HG03432 (cell line): ENCODE measurements around the gene STAB2.

Experiments used
- ATAC-seq: cut with Tn5 transposase; IDR thresholded peaks from one replicate; pipeline ENCODE4 v1.9.1; 2021; ENCODE audit warnings: mild to moderate bottlenecking, moderate library complexity; ENCODE audit not compliant: unreplicated experiment

STAB2 gene

GRCh38 chr12:103586791-103587370 is at the start of gene STAB2:
TSS of gene STAB2 (plus strand) at chr12:103587273. CDS start at chr12:103587477, 204 bp downstream.
- no peak for ATAC-seq

GRCh38 chr12:103538397-103538796 is 48.7 kb upstream of the STAB2 start:
- ATAC-seq = no peak

GRCh38 chr12:103540319-103540718 is 46.8 kb upstream of the STAB2 start:
- ATAC-seq = no peak

- no peak for ATAC-seq
Observed at GRCh38 chr12:103542078-103542477, 45.0 kb upstream of the STAB2 start.

- no peak for ATAC-seq
Observed at GRCh38 chr12:103546959-103547358, 40.1 kb upstream of the STAB2 start.

GRCh38 chr12:103547376-103547775 is 39.7 kb upstream of the STAB2 start:
- no peak for ATAC-seq

- ATAC-seq = no peak
Observed at GRCh38 chr12:103547929-103548328, 39.1 kb upstream of the STAB2 start.

- peak; percentile 62 for ATAC-seq
Observed at GRCh38 chr12:103548622-103549601, 38.2 kb upstream of the STAB2 start.

GRCh38 chr12:103556890-103557627 is 30.0 kb upstream of the STAB2 start:
- no peak for ATAC-seq

- ATAC-seq = no peak
Observed at GRCh38 chr12:103557628-103558010, 29.5 kb upstream of the STAB2 start.

GRCh38 chr12:103558879-103559278 is 28.2 kb upstream of the STAB2 start:
- no peak for ATAC-seq

GRCh38 chr12:103560604-103561101 is 26.4 kb upstream of the STAB2 start:
- no peak for ATAC-seq

GRCh38 chr12:103561174-103561573 is 25.9 kb upstream of the STAB2 start:
- ATAC-seq = no peak

- no peak for ATAC-seq
Observed at GRCh38 chr12:103566398-103566797, 20.7 kb upstream of the STAB2 start.

GRCh38 chr12:103569278-103569677 is 17.8 kb upstream of the STAB2 start:
- no peak for ATAC-seq

- ATAC-seq = no peak
Observed at GRCh38 chr12:103571286-103571685, 15.8 kb upstream of the STAB2 start.

- no peak for ATAC-seq
Observed at GRCh38 chr12:103572312-103573045, 14.6 kb upstream of the STAB2 start.

- ATAC-seq = no peak
Observed at GRCh38 chr12:103573185-103573584, 13.9 kb upstream of the STAB2 start.

GRCh38 chr12:103578926-103579325 is 8.1 kb upstream of the STAB2 start:
- ATAC-seq = no peak

- ATAC-seq = no peak
Observed at GRCh38 chr12:103580026-103580425, 7.0 kb upstream of the STAB2 start.

- no peak for ATAC-seq
Observed at GRCh38 chr12:103583008-103583407, 4.1 kb upstream of the STAB2 start.
